ENCODE data around the gene NPHP4. TPM values are rescaled to one million over a fixed set of nuclear protein-coding genes. Genes with fewer than 3 reads are reported as not detected.

The NPHP4 gene
- total RNA-seq, 1 experiment from 2014 or later, result 20.0 TPM

GRCh38 chr1:5886541-5887348, 105.5 kb downstream of the NPHP4 start:
- no peaks in the 10 kb centered on the region; a peak in 1 of 4 replicates for H3K36me3 ChIP-seq (ENCODE audit: control insufficient read depth in 1 of 2, insufficient read depth in 2 of 2, low read length in 2 of 2)
- no peak overlapping the region for H2AFZ ChIP-seq (ENCODE audit: low read depth, low read length, poor library complexity, severe bottlenecking)
- ATAC-seq (no peak), DNase-seq (ENCODE audit: low read depth, low spot score) (no peak)
- no peaks in the 10 kb centered on the region for H3K9me2 ChIP-seq (ENCODE audit: insufficient read depth)
- no peak overlapping the region for H3K27ac ChIP-seq (ENCODE audit: low read depth, low read length)
- no TSS peak for BruUV-seq (replicated peaks)
- H3K4me2 ChIP-seq (ENCODE audit: low read length), result no peak overlapping the region
- intact Hi-C loops (cut with micrococcal nuclease), result no loop called here
- ChIA-PET POLR2A (no interaction called here), CTCF (no interaction called here), RAD21 (ENCODE audit: low non-redundant PET in 1 of 2, low total read pairs in 2 of 2, uncharacterized antibody in 2 of 2, unreplicated experiment in 2 of 2) (no interaction called here)
- H3K27me3 ChIP-seq (ENCODE audit: insufficient read depth, low read length), result no peaks in the 10 kb centered on the region
- H3K4me3 ChIP-seq (replicated peaks in 1 of 2; ENCODE audit: low read depth in 1 of 2, low read length in 2 of 2), result no peak overlapping the region
- H3K79me2 ChIP-seq (ENCODE audit: insufficient read depth, low read length), result no peaks in the 10 kb centered on the region
- H3K9ac ChIP-seq (ENCODE audit: low read length), result no peak overlapping the region
- no peak for TF ChIP-seq CBX3 (IDR thresholded peaks at IDR 0.05; ENCODE audit: low read depth)
- no peak for TF ChIP-seq SIN3A (IDR thresholded peaks at IDR 0.05; ENCODE audit: low read depth)
- TF ChIP-seq ZFX (IDR thresholded peaks at IDR 0.05), result no peak
- TF ChIP-seq ATF3 (IDR thresholded peaks at IDR 0.05), result no peak
- TF ChIP-seq, protein P1, sequence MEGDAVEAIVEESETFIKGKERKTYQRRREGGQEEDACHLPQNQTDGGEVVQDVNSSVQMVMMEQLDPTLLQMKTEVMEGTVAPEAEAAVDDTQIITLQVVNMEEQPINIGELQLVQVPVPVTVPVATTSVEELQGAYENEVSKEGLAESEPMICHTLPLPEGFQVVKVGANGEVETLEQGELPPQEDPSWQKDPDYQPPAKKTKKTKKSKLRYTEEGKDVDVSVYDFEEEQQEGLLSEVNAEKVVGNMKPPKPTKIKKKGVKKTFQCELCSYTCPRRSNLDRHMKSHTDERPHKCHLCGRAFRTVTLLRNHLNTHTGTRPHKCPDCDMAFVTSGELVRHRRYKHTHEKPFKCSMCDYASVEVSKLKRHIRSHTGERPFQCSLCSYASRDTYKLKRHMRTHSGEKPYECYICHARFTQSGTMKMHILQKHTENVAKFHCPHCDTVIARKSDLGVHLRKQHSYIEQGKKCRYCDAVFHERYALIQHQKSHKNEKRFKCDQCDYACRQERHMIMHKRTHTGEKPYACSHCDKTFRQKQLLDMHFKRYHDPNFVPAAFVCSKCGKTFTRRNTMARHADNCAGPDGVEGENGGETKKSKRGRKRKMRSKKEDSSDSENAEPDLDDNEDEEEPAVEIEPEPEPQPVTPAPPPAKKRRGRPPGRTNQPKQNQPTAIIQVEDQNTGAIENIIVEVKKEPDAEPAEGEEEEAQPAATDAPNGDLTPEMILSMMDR (IDR thresholded peaks at IDR 0.05 in 2 of 3, conservative IDR thresholded peaks at IDR 0.05 in 1 of 3; ENCODE audit: borderline replicate concordance in 1 of 3, insufficient read depth in 1 of 3, low read depth in 2 of 3, low read length in 2 of 3), result no peak
- no peak for TF ChIP-seq EZH2 (IDR thresholded peaks at IDR 0.05)
- TF ChIP-seq TCF7L2 (IDR thresholded peaks at IDR 0.05; ENCODE audit: borderline replicate concordance, extremely low read depth, insufficient read depth, insufficient read length), result no peak
- no peak for TF ChIP-seq RAD21 (IDR thresholded peaks at IDR 0.05; ENCODE audit: low read depth)
- TF ChIP-seq EGR1 (IDR thresholded peaks at IDR 0.05; ENCODE audit: low read depth), result no peak
- no peak for TF ChIP-seq MAX (IDR thresholded peaks at IDR 0.05)
- no peak for TF ChIP-seq ZNF274 (IDR thresholded peaks at IDR 0.05; ENCODE audit: low read depth, low read length)
- TF ChIP-seq POLR2AphosphoS5 (IDR thresholded peaks at IDR 0.05; ENCODE audit: low read depth, low read length), result no peak
- no peak for TF ChIP-seq SP1 (IDR thresholded peaks at IDR 0.05; ENCODE audit: low read depth)
- TF ChIP-seq POLR2A (IDR thresholded peaks at IDR 0.05; ENCODE audit: borderline replicate concordance, extremely low read depth, insufficient read depth, insufficient read length), result no peak
- TF ChIP-seq, protein P2, sequence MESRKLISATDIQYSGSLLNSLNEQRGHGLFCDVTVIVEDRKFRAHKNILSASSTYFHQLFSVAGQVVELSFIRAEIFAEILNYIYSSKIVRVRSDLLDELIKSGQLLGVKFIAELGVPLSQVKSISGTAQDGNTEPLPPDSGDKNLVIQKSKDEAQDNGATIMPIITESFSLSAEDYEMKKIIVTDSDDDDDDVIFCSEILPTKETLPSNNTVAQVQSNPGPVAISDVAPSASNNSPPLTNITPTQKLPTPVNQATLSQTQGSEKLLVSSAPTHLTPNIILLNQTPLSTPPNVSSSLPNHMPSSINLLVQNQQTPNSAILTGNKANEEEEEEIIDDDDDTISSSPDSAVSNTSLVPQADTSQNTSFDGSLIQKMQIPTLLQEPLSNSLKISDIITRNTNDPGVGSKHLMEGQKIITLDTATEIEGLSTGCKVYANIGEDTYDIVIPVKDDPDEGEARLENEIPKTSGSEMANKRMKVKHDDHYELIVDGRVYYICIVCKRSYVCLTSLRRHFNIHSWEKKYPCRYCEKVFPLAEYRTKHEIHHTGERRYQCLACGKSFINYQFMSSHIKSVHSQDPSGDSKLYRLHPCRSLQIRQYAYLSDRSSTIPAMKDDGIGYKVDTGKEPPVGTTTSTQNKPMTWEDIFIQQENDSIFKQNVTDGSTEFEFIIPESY (IDR thresholded peaks at IDR 0.05; ENCODE audit: extremely low read depth, insufficient replicate concordance, low read length), result no peak
- TF ChIP-seq FOSL1 (IDR thresholded peaks at IDR 0.05; ENCODE audit: low read depth), result no peak
- TF ChIP-seq YY1 (IDR thresholded peaks at IDR 0.05; ENCODE audit: extremely low read depth, insufficient replicate concordance, low read depth, low read length), result no peak
- no peak for TF ChIP-seq CEBPB (IDR thresholded peaks at IDR 0.05; ENCODE audit: low read depth)
- TF ChIP-seq EZH2phosphoT487 (IDR thresholded peaks at IDR 0.05; ENCODE audit: borderline replicate concordance), result no peak
- TF ChIP-seq ELF1 (IDR thresholded peaks at IDR 0.05; ENCODE audit: borderline replicate concordance, low read depth), result no peak
- H3K9me3 ChIP-seq (ENCODE audit: control insufficient read depth in 1 of 2, insufficient read depth in 1 of 2, low read depth in 1 of 2, low read length in 2 of 2), result no peaks in the 10 kb centered on the region
- H3K4me1 ChIP-seq (ENCODE audit: control insufficient read depth in 1 of 2, insufficient read depth in 2 of 2, low read length in 2 of 2), result no peaks in the 10 kb centered on the region
- no peaks in the 10 kb centered on the region for H4K20me1 ChIP-seq (ENCODE audit: insufficient read depth)
